HL-60 (cell line): Measurements from ENCODE around the gene RFX7.

Experiments
- GABPA ChIP-seq: IDR thresholded peaks from 2 replicates; pipeline ENCODE4 v1.6.1; 2012; ENCODE audit warnings: low read depth
- POLR2AphosphoS5 ChIP-seq: IDR thresholded peaks from 2 replicates; pipeline ENCODE4 v1.6.1; 2012; ENCODE audit warnings: low read depth
- SPI1 ChIP-seq: IDR thresholded peaks from 2 replicates; pipeline ENCODE4 v1.6.1; 2012; ENCODE audit warnings: low read depth, mild to moderate bottlenecking, borderline replicate concordance
- TF ChIP-seq, protein P1 (sequence below): IDR thresholded peaks from one replicate; pipeline ENCODE4 v1.5.1; 2011; ENCODE audit warnings: low read length, control low read depth, inconsistent platforms; ENCODE audit not compliant: insufficient read depth
- TF ChIP-seq, protein P2 (sequence below): IDR thresholded peaks from 2 replicates; pipeline ENCODE4 v1.6.1; 2012; ENCODE audit warnings: low read depth; ENCODE audit not compliant: insufficient replicate concordance

DNA sequence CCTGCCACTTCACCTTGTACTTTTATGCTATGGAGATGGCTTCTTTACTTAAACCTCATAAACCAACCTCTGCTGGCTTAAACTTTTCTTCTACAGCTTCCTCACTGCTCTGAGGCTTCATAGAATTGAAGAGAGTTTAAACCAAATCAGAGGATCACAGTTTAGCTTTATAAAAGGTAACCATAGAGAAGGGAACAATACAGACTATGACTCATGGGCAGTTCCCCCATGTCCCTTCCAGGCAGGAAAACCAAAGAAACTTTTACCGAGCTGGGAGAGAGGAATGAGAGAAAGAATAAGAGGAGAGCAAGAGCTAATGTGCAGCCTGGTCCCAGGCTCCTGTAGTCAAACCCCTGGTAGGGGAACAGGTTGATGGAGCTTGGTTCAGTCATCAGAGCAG lies 196.3 kb downstream of the RFX7 start:
- TF ChIP-seq, protein P1, sequence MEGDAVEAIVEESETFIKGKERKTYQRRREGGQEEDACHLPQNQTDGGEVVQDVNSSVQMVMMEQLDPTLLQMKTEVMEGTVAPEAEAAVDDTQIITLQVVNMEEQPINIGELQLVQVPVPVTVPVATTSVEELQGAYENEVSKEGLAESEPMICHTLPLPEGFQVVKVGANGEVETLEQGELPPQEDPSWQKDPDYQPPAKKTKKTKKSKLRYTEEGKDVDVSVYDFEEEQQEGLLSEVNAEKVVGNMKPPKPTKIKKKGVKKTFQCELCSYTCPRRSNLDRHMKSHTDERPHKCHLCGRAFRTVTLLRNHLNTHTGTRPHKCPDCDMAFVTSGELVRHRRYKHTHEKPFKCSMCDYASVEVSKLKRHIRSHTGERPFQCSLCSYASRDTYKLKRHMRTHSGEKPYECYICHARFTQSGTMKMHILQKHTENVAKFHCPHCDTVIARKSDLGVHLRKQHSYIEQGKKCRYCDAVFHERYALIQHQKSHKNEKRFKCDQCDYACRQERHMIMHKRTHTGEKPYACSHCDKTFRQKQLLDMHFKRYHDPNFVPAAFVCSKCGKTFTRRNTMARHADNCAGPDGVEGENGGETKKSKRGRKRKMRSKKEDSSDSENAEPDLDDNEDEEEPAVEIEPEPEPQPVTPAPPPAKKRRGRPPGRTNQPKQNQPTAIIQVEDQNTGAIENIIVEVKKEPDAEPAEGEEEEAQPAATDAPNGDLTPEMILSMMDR, result no peak
- TF ChIP-seq POLR2AphosphoS5 (no peak), GABPA (no peak), SPI1 (no peak)
- TF ChIP-seq, protein P2, sequence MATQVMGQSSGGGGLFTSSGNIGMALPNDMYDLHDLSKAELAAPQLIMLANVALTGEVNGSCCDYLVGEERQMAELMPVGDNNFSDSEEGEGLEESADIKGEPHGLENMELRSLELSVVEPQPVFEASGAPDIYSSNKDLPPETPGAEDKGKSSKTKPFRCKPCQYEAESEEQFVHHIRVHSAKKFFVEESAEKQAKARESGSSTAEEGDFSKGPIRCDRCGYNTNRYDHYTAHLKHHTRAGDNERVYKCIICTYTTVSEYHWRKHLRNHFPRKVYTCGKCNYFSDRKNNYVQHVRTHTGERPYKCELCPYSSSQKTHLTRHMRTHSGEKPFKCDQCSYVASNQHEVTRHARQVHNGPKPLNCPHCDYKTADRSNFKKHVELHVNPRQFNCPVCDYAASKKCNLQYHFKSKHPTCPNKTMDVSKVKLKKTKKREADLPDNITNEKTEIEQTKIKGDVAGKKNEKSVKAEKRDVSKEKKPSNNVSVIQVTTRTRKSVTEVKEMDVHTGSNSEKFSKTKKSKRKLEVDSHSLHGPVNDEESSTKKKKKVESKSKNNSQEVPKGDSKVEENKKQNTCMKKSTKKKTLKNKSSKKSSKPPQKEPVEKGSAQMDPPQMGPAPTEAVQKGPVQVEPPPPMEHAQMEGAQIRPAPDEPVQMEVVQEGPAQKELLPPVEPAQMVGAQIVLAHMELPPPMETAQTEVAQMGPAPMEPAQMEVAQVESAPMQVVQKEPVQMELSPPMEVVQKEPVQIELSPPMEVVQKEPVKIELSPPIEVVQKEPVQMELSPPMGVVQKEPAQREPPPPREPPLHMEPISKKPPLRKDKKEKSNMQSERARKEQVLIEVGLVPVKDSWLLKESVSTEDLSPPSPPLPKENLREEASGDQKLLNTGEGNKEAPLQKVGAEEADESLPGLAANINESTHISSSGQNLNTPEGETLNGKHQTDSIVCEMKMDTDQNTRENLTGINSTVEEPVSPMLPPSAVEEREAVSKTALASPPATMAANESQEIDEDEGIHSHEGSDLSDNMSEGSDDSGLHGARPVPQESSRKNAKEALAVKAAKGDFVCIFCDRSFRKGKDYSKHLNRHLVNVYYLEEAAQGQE, result no peak
